ENCODE results near the gene EBP.
"Not testable (repeated sequence)": the region's sequence is repeated elsewhere in the genome, so short reads cannot be mapped to it uniquely, and the experiment has no call there.

GRCh38 chrX:48555731-48556325 is 34.2 kb downstream of the EBP start:
- TF ChIP-seq CREB1 (CRISPR knock-in tag; IDR thresholded peaks at IDR 0.05; ENCODE audit: low read depth); EZH2phosphoT487 (IDR thresholded peaks at IDR 0.05; ENCODE audit: unreplicated experiment); ZNF331 (CRISPR knock-in tag; IDR thresholded peaks at IDR 0.05; ENCODE audit: low read depth): not testable (repeated sequence)

Measured in GM23338 (cell line).